ENCODE measurements around the gene HTATSF1. TPM values are rescaled to one million over a fixed set of nuclear protein-coding genes. Genes with fewer than 3 reads are reported as not detected.

The HTATSF1 gene
- total RNA-seq, 2 experiments from 2014 or later: 62.1 to 63.2 TPM

DNA sequence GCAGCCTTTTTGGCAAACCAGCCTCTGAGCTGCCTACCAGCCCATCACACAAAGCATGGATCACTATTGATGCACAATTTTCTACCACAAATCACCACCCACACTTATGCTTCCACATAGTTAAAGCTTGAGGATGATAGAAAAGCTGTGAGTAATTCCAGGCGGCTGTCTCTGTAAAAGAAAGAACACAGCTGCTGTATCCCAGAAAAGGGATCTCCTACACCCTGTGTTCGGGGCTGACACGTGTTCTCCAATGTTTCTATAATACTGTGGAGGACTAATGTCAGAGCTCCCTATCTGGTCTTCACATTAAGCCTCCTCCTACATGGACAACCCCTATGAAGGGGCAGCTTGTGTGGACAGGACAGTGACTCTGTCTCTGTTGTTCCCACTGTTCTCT, 22.2 kb upstream of the HTATSF1 start:
- H3K27me3 Mint-ChIP-seq: no peaks in the 10 kb centered on the region
- no peaks in the 10 kb centered on the region for H3K36me3 Mint-ChIP-seq (ENCODE audit: low read depth)
- no peak overlapping the region for H3K27ac Mint-ChIP-seq
- ChIA-PET CTCF (no interaction called here), POLR2A (no interaction called here)
- no peaks in the 10 kb centered on the region for H3K4me1 Mint-ChIP-seq
- no peak for DNase-seq
- H3K9me3 Mint-ChIP-seq: no peaks in the 10 kb centered on the region
- H3K4me3 Mint-ChIP-seq: no peak overlapping the region

DNA sequence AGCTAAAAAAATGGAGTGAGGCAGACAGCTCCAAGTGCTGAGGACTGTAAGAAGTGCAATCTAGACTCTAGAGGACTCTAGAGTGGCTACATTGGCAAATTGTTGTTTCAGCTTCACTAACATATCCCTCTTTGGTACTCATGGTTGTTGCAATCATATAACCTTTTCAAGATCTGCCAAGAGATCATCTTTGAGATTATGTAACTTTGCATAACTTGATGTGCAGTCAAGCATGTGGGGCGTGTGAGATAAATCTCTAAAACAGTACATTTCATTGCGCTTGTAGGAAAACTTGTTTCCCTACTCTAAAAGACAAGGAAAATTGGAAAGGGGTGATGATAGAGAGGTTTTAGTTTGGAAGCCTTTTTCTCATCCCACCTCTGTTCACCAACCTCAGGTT, 20.9 kb upstream of the HTATSF1 start:
- no peak overlapping the region for H3K27ac Mint-ChIP-seq
- H3K36me3 Mint-ChIP-seq (ENCODE audit: low read depth): no peaks in the 10 kb centered on the region
- H3K4me1 Mint-ChIP-seq: no peaks in the 10 kb centered on the region
- POLR2A ChIA-PET: no interaction called here
- no peaks in the 10 kb centered on the region for H3K9me3 Mint-ChIP-seq
- DNase-seq: no peak
- H3K4me3 Mint-ChIP-seq: no peak overlapping the region
- no peaks in the 10 kb centered on the region for H3K27me3 Mint-ChIP-seq
- CTCF ChIA-PET: no interaction called here

DNA sequence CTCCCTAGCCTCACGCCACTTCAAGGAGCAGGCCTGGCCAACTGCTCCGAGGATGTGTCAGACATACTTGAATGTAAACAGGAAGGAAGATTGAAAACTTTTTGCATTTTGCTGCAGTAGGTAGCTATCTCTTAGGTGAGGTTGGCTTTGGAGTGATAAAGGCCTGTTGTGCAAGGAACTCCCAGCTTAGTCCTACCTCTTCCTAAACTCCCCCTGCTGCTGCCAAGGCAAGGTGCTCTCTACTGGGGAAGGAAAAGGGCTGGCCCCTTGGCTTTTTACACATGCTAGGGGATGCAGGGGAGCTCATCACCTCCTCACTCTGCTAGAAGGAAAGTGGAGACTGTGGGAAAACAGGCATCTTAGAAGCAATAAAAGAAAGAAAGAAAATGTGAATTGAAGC, 20.4 kb upstream of the HTATSF1 start:
- no peaks in the 10 kb centered on the region for H3K27me3 Mint-ChIP-seq
- ChIA-PET POLR2A (no interaction called here), CTCF (no interaction called here)
- DNase-seq: no peak
- no peak overlapping the region for H3K4me3 Mint-ChIP-seq
- no peak overlapping the region for H3K27ac Mint-ChIP-seq
- H3K9me3 Mint-ChIP-seq: no peaks in the 10 kb centered on the region
- H3K4me1 Mint-ChIP-seq: no peaks in the 10 kb centered on the region
- no peaks in the 10 kb centered on the region for H3K36me3 Mint-ChIP-seq (ENCODE audit: low read depth)

- no peak for DNase-seq
- Mint-ChIP-seq H3K9me3 (no peaks in the 10 kb centered on the region), H3K4me1 (no peaks in the 10 kb centered on the region), H3K4me3 (no peak overlapping the region), H3K36me3 (ENCODE audit: low read depth) (no peaks in the 10 kb centered on the region), H3K27ac (no peak overlapping the region), H3K27me3 (peaks cover 12% of the 10 kb centered on the region)
- ChIA-PET CTCF (interaction anchor here (0.8 kb wide), 1 partner anchor 589 kb away, joined by 3 read pairs; no protein-coding TSS in a partner anchor), POLR2A (no interaction called here)
These were observed 17.0 kb upstream of the HTATSF1 start for GRCh38 chrX:136480383-136480782.

DNA sequence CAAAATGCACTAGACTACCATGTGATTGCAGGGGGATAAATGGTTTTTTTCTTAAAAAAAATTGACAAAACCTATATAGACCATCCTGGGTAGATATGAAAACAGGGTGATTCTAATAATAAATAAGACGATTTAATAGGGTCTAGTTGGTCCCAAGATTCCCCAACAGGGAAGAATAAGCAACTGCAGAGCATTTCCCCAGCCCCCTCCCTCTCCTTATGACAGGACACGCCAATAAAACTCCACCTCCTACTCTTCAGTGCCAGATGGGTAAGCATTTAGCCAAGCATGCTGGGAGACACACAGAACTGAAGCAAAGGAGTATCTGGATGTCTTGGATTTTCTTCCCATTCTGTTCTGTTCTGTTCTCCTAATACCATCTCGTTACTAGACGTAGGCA, 9.7 kb upstream of the HTATSF1 start, which contains the start of gene BRS3:
BRS3 (plus strand) TSS at position 301 of the 400 bp plus-strand sequence. CDS start 168 bp downstream, outside the sequence.
- Mint-ChIP-seq H3K4me1 (no peaks in the 10 kb centered on the region), H3K27me3 (peaks cover 53% of the 10 kb centered on the region), H3K36me3 (ENCODE audit: low read depth) (no peaks in the 10 kb centered on the region), H3K27ac (no peak within 1 kb of the TSS), H3K9me3 (no peaks in the 10 kb centered on the region), H3K4me3 (no peak within 1 kb of the TSS)
- DNase-seq: no peak
- ChIA-PET POLR2A (no interaction called here), CTCF (no interaction called here)

GRCh38 chrX:136488706-136489105, 8.7 kb upstream of the HTATSF1 start:
- Mint-ChIP-seq H3K27ac (no peak overlapping the region), H3K4me3 (no peak overlapping the region), H3K27me3 (peaks cover 47% of the 10 kb centered on the region), H3K4me1 (no peaks in the 10 kb centered on the region), H3K9me3 (no peaks in the 10 kb centered on the region), H3K36me3 (ENCODE audit: low read depth) (no peaks in the 10 kb centered on the region)
- ChIA-PET CTCF (no interaction called here), POLR2A (no interaction called here)
- no peak for DNase-seq

- CTCF ChIA-PET: no interaction called here
- DNase-seq: no peak
- H3K4me3 Mint-ChIP-seq: no peak overlapping the region
- H3K27ac Mint-ChIP-seq: no peak overlapping the region
- H3K9me3 Mint-ChIP-seq: no peaks in the 10 kb centered on the region
- peaks cover 29% of the 10 kb centered on the region for H3K27me3 Mint-ChIP-seq
- H3K4me1 Mint-ChIP-seq: peaks cover 14% of the 10 kb centered on the region
- POLR2A ChIA-PET: no interaction called here
- H3K36me3 Mint-ChIP-seq (ENCODE audit: low read depth): no peaks in the 10 kb centered on the region
These were observed 5.6 kb upstream of the HTATSF1 start for GRCh38 chrX:136491832-136492231.

GRCh38 chrX:136493011-136493410, 4.4 kb upstream of the HTATSF1 start:
- Mint-ChIP-seq H3K4me1 (peaks cover 14% of the 10 kb centered on the region), H3K4me3 (no peak overlapping the region), H3K36me3 (ENCODE audit: low read depth) (peaks cover 2% of the 10 kb centered on the region), H3K27ac (no peak overlapping the region), H3K27me3 (peaks cover 27% of the 10 kb centered on the region), H3K9me3 (no peaks in the 10 kb centered on the region)
- ChIA-PET POLR2A (no interaction called here), CTCF (interaction anchor here (0.6 kb wide), 1 partner anchor 215 kb away, joined by 5 read pairs; no protein-coding TSS in a partner anchor)
- no peak for DNase-seq

GRCh38 chrX:136495043-136495442, 2.3 kb upstream of the HTATSF1 start:
- Mint-ChIP-seq H3K27ac (peak overlapping the region; percentile 73), H3K36me3 (ENCODE audit: low read depth) (peaks cover 8% of the 10 kb centered on the region), H3K9me3 (no peaks in the 10 kb centered on the region), H3K4me1 (peaks cover 28% of the 10 kb centered on the region), H3K4me3 (no peak overlapping the region), H3K27me3 (peaks cover 10% of the 10 kb centered on the region)
- POLR2A ChIA-PET: no interaction called here
- CTCF ChIA-PET: interaction anchor here (0.6 kb wide), 1 partner anchor 1693 kb away, joined by 3 read pairs; no protein-coding TSS in a partner anchor
- no peak for DNase-seq

DNA sequence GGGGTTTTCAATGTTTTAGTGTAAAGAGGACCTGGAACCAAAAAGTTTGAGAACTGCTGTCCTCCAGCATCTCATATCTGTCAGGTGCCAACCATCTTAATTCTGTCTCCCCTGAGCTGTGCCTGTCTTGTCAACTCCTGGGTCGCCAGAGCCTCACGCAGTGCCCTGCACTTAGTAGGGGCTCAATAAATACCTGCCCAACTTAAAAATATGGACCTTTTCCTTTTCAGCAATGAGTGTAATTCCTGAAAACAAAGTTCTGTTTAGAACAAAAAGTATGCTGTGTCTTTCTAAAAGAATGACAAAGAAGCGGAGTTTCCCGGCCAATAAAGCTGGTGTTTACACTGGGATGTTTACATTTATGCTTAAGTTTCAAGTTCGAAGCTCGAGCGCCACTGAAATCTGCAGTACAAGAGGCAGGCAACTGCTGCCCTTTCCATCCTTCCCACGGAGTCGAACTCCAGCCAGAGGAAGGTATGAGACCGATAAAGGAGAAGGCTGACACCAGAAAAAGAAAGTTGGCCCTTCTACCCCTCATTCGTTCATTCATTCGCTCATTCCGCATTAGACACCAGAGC, 1.1 kb upstream of the HTATSF1 start:
- peak overlapping the region; percentile 97 for H3K27ac Mint-ChIP-seq
- POLR2A ChIA-PET: no interaction called here
- DNase-seq: no peak
- H3K27me3 Mint-ChIP-seq: peaks cover 2% of the 10 kb centered on the region
- H3K4me3 Mint-ChIP-seq: peak overlapping the region; percentile 87
- peaks cover 16% of the 10 kb centered on the region for H3K36me3 Mint-ChIP-seq (ENCODE audit: low read depth)
- H3K9me3 Mint-ChIP-seq: no peaks in the 10 kb centered on the region
- CTCF ChIA-PET: interaction anchor here (1.4 to 1.6 kb wide), 2 partner anchors 79 to 199 kb away, joined by 4 read pairs; no protein-coding TSS in a partner anchor
- peaks cover 33% of the 10 kb centered on the region for H3K4me1 Mint-ChIP-seq

GRCh38 chrX:136496764-136497555, 432 bp upstream of the HTATSF1 start:
- ChIA-PET POLR2A (no interaction called here), CTCF (interaction anchor here (0.6 to 1.6 kb wide), 5 partner anchors 9 to 198 kb away, joined by 3 to 4 read pairs (median 4); partner anchors contain the start of gene VGLL1)
- Mint-ChIP-seq H3K36me3 (ENCODE audit: low read depth) (peaks cover 20% of the 10 kb centered on the region), H3K4me3 (peak overlapping the region; percentile 94), H3K9me3 (no peaks in the 10 kb centered on the region), H3K27me3 (peaks cover 2% of the 10 kb centered on the region), H3K27ac (peak overlapping the region; percentile 97), H3K4me1 (peaks cover 37% of the 10 kb centered on the region)
- DNase-seq: peak; percentile 91

DNA sequence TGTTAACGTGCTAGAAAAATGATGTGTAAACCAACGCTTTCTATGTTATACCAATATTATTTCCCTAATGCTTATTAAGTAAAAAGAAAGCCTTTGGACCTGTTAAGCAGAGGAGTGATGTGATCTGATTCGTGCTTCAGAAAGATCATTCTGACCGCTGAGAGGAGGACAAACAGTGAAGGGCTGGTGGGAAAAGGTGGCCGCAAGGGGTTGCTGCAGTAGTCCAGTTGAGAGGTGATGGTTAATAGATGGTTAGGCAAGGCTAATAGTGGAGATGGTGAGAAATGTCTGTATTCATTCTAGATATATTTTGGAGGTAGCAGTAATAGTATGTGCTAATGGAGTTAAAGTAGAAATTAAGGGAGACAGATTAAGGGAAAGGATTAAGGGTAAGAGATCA, 21.7 kb downstream of the HTATSF1 start:
- ChIA-PET POLR2A (no interaction called here), CTCF (interaction anchor here (0.6 kb wide), 1 partner anchor 396 kb away, joined by 7 read pairs; no protein-coding TSS in a partner anchor)
- no peaks in the 10 kb centered on the region for H3K9me3 Mint-ChIP-seq
- peaks cover 6% of the 10 kb centered on the region for H3K36me3 Mint-ChIP-seq (ENCODE audit: low read depth)
- H3K27ac Mint-ChIP-seq: no peak overlapping the region
- peaks cover 8% of the 10 kb centered on the region for H3K4me1 Mint-ChIP-seq
- no peak overlapping the region for H3K4me3 Mint-ChIP-seq
- no peak for DNase-seq
- no peaks in the 10 kb centered on the region for H3K27me3 Mint-ChIP-seq

DNA sequence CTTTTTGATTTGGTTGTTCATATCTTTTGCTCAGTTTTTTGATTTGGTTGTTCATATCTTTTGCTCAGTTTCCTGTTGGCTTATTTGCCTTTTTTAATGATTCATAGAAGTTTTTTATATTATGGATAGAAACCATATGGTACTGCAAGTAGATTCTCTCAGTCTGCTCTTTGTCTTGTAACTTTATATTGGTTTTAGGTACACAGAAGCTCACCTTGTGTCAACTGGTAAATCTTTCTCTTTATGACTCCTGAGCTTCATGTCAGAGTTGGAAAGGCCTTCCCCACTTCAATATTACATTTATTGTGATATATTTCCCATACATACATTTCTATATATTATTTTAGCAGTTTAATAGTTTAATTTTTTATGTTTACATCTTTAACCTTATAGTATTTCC, 26.4 kb downstream of the HTATSF1 start:
- peaks cover 3% of the 10 kb centered on the region for H3K9me3 Mint-ChIP-seq
- CTCF ChIA-PET: no interaction called here
- H3K27me3 Mint-ChIP-seq: no peaks in the 10 kb centered on the region

More for the DNA sequence above, 26.4 kb downstream of the HTATSF1 start:
- Mint-ChIP-seq H3K27ac (no peak overlapping the region), H3K4me3 (no peak overlapping the region), H3K4me1 (peaks cover 8% of the 10 kb centered on the region), H3K36me3 (ENCODE audit: low read depth) (peaks cover 15% of the 10 kb centered on the region)
- POLR2A ChIA-PET: interaction anchor here (0.6 kb wide), 1 partner anchor 54 kb away, joined by 3 read pairs; no protein-coding TSS in a partner anchor
- no peak for DNase-seq

Data from activated CD4-positive, alpha-beta T cell treated with anti-CD3 and anti-CD28 coated beads, Interleukin-2, amount 10 ng/mL, durations not matched to agents 7 days and 5 days (primary cell).